Measurements from ENCODE around the gene EXOC6.

DNA sequence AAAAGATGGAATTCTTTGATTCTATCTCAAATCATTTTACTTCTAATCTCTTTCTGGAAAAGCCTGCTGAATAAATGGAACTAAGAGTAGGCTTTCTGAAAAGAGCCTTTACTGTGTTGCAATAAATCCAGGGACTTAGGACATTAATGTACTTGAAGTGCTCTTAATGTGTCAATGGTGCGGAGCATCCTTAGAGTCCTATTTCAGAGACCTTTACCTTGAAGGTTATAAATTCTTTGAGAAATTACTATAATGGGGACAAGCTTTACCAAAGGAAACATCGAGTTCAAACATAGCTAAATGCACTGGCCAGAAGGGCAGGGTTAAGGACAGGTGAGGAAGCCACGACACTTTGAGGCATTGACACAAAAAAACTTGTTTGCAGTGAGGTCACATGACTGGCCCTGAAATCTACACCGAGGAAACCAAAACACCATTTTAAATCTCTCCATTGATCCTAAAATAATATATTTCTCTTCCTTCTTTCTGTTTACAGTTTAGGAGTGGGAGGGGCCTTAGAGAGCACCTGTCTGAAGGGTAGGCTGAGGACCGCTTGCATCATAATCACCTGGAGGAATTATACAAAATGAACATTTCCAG lies 48.1 kb upstream of the EXOC6 start:
- TF ChIP-seq, protein P1, sequence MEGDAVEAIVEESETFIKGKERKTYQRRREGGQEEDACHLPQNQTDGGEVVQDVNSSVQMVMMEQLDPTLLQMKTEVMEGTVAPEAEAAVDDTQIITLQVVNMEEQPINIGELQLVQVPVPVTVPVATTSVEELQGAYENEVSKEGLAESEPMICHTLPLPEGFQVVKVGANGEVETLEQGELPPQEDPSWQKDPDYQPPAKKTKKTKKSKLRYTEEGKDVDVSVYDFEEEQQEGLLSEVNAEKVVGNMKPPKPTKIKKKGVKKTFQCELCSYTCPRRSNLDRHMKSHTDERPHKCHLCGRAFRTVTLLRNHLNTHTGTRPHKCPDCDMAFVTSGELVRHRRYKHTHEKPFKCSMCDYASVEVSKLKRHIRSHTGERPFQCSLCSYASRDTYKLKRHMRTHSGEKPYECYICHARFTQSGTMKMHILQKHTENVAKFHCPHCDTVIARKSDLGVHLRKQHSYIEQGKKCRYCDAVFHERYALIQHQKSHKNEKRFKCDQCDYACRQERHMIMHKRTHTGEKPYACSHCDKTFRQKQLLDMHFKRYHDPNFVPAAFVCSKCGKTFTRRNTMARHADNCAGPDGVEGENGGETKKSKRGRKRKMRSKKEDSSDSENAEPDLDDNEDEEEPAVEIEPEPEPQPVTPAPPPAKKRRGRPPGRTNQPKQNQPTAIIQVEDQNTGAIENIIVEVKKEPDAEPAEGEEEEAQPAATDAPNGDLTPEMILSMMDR (IDR thresholded peaks at IDR 0.05): no peak
- TF ChIP-seq POLR2AphosphoS5 (IDR thresholded peaks at IDR 0.05): no peak
- TF ChIP-seq EP300 (IDR thresholded peaks at IDR 0.05): no peak
- TF ChIP-seq POLR2A (IDR thresholded peaks at IDR 0.05; ENCODE audit: low read depth): no peak
